Karpas-422 (cell line): ENCODE measurements around the gene PCMTD2. TPM values are rescaled to one million over a fixed set of nuclear protein-coding genes. Genes with fewer than 3 reads are reported as not detected.
"Not testable (repeated sequence)": the region's sequence is repeated elsewhere in the genome, so short reads cannot be mapped to it uniquely, and the experiment has no call there.

Source experiments
- DNase-seq: peaks from one replicate; pipeline ENCODE4 v3.0.0-alpha.2; 2015
- H2AFZ ChIP-seq: fragments of 200-600 bp; sonication (generic); 2 replicates; pipeline ENCODE4 v1.6.1; 2014; ENCODE audit warnings: antibody characterized with exemption, low read length, mixed read lengths
- H3K27ac ChIP-seq: fragments of 200-600 bp; sonication (generic); 2 replicates; pipeline ENCODE4 v1.5.1; 2014; ENCODE audit warnings: mild to moderate bottlenecking, low read length, moderate library complexity
- H3K27me3 ChIP-seq: fragments of 200-600 bp; sonication (generic); 2 replicates; pipeline ENCODE4 v1.6.1; 2014; ENCODE audit warnings: low read length, mixed read lengths
- H3K36me3 ChIP-seq: fragments of 200-600 bp; sonication (generic); 2 replicates; pipeline ENCODE4 v1.6.1; 2014; ENCODE audit warnings: low read length, mixed read lengths; ENCODE audit not compliant: insufficient read depth
- H3K4me1 ChIP-seq: fragments of 200-600 bp; sonication (generic); 2 replicates; pipeline ENCODE4 v1.6.1; 2014; ENCODE audit warnings: mild to moderate bottlenecking, low read length, mixed read lengths
- H3K4me2 ChIP-seq: fragments of 200-600 bp; sonication (generic); 2 replicates; pipeline ENCODE4 v1.6.1; 2014; ENCODE audit warnings: low read length, low read depth, mild to moderate bottlenecking; ENCODE audit not compliant: poor library complexity, severe bottlenecking
- H3K4me3 ChIP-seq: fragments of 200-600 bp; sonication (generic); 2 replicates; pipeline ENCODE4 v1.5.1; 2014; ENCODE audit warnings: mild to moderate bottlenecking, antibody characterized with exemption, low read length, mixed read lengths
- H3K79me2 ChIP-seq: fragments of 200-600 bp; sonication (generic); 2 replicates; pipeline ENCODE4 v1.6.1; 2014; ENCODE audit warnings: mild to moderate bottlenecking, low read length, mixed read lengths
- H3K9ac ChIP-seq: fragments of 200-600 bp; sonication (generic); 2 replicates; pipeline ENCODE4 v1.6.0; 2014; ENCODE audit warnings: low read length
- H3K9me2 ChIP-seq: fragments of 200-600 bp; sonication (generic), shearing (Covaris generic); replicated peaks from 2 replicates; pipeline ENCODE4 v1.6.0; 2014; ENCODE audit warnings: mild to moderate bottlenecking, low read length, moderate library complexity; ENCODE audit not compliant: insufficient read depth
- H3K9me3 ChIP-seq: fragments of 300-700, 200-600 bp; sonication (generic); 2 replicates; pipeline ENCODE4 v1.6.1; 2014; ENCODE audit warnings: low read length, mixed read lengths
- H4K20me1 ChIP-seq: fragments of 200-600 bp; sonication (generic); 2 replicates; pipeline ENCODE4 v1.6.1; 2014; ENCODE audit warnings: mild to moderate bottlenecking, antibody characterized with exemption, low read length, low read depth; ENCODE audit not compliant: insufficient read depth
- total RNA-seq: library from RNA; depleted of rRNA; stranded (reverse); fragments of >200 nt; shearing (Covaris generic); gene quantifications from 2 replicates; pipeline ENCODE4 v1.2.3, GENCODE V29; 2014; ENCODE audit warnings: low replicate concordance

PCMTD2 gene
- total RNA-seq, 1 experiment from 2014 or later, result 92.7 TPM

- no peaks in the 10 kb centered on the region for H3K4me1 ChIP-seq
- no peak for DNase-seq
- H3K36me3 ChIP-seq, result peaks cover 7% of the 10 kb centered on the region; the same call in 1 of the 2 replicates
- no peak overlapping the region for H2AFZ ChIP-seq
- no peaks in the 10 kb centered on the region for H3K9me2 ChIP-seq
- no peak overlapping the region for H3K9ac ChIP-seq
- H3K4me3 ChIP-seq, result no peak overlapping the region
- no peaks in the 10 kb centered on the region for H3K27me3 ChIP-seq
- no peaks in the 10 kb centered on the region for H3K79me2 ChIP-seq
- H3K4me2 ChIP-seq, result no peak overlapping the region
- H3K9me3 ChIP-seq, result peaks cover 18% of the 10 kb centered on the region
- H4K20me1 ChIP-seq, result no peaks in the 10 kb centered on the region
- H3K27ac ChIP-seq, result no peak overlapping the region
Measured at GRCh38 chr20:64278317-64278681, 22.8 kb downstream of the PCMTD2 start.

GRCh38 chr20:64279826-64280459, 24.4 kb downstream of the PCMTD2 start:
- H3K27ac ChIP-seq, result no peak overlapping the region
- no peak overlapping the region for H3K4me2 ChIP-seq
- H3K9me2 ChIP-seq, result no peaks in the 10 kb centered on the region
- no peak overlapping the region for H2AFZ ChIP-seq
- H4K20me1 ChIP-seq, result no peaks in the 10 kb centered on the region
- H3K27me3 ChIP-seq, result no peaks in the 10 kb centered on the region
- peaks cover 34% of the 10 kb centered on the region for H3K9me3 ChIP-seq
- DNase-seq, result no peak
- no peaks in the 10 kb centered on the region for H3K4me1 ChIP-seq
- peaks cover 6% of the 10 kb centered on the region; the same call in 1 of the 2 replicates for H3K36me3 ChIP-seq
- H3K4me3 ChIP-seq, result no peak overlapping the region
- no peak overlapping the region for H3K9ac ChIP-seq
- no peaks in the 10 kb centered on the region for H3K79me2 ChIP-seq

GRCh38 chr20:64280460-64280843, 24.9 kb downstream of the PCMTD2 start:
- Histone ChIP-seq H3K79me2 (no peaks in the 10 kb centered on the region), H4K20me1 (no peaks in the 10 kb centered on the region), H3K9ac (no peak overlapping the region), H3K9me2 (no peaks in the 10 kb centered on the region), H3K27me3 (no peaks in the 10 kb centered on the region), H3K4me3 (no peak overlapping the region), H3K9me3 (peaks cover 35% of the 10 kb centered on the region), H3K4me2 (no peak overlapping the region), H3K27ac (no peak overlapping the region), H2AFZ (no peak overlapping the region), H3K36me3 (peaks cover 1% of the 10 kb centered on the region; the same call in 1 of the 2 replicates), H3K4me1 (no peaks in the 10 kb centered on the region)
- DNase-seq, result no peak

GRCh38 chr20:64283646-64284045, 28.1 kb downstream of the PCMTD2 start:
- no peak for DNase-seq
- no peaks in the 10 kb centered on the region for H3K36me3 ChIP-seq

GRCh38 chr20:64285579-64286446, 30.3 kb downstream of the PCMTD2 start:
- H3K9me3 ChIP-seq, result peaks cover 32% of the 10 kb centered on the region
- H3K36me3 ChIP-seq, H3K4me2 ChIP-seq, H3K27me3 ChIP-seq, H4K20me1 ChIP-seq, H2AFZ ChIP-seq, H3K27ac ChIP-seq, H3K9ac ChIP-seq, H3K4me3 ChIP-seq, H3K79me2 ChIP-seq, H3K4me1 ChIP-seq, H3K9me2 ChIP-seq: not testable (repeated sequence)
- DNase-seq, result peak; percentile 93

More at GRCh38 chr20:64283646-64284045, 28.1 kb downstream of the PCMTD2 start:
- H3K27ac ChIP-seq, result no peak overlapping the region
- peaks cover 35% of the 10 kb centered on the region for H3K9me3 ChIP-seq
- no peaks in the 10 kb centered on the region for H3K27me3 ChIP-seq
- no peaks in the 10 kb centered on the region for H3K9me2 ChIP-seq
- H3K79me2 ChIP-seq, result no peaks in the 10 kb centered on the region
- H3K4me2 ChIP-seq, result no peak overlapping the region
- no peak overlapping the region for H2AFZ ChIP-seq
- no peaks in the 10 kb centered on the region for H3K4me1 ChIP-seq
- no peak overlapping the region for H3K9ac ChIP-seq
- no peak overlapping the region for H3K4me3 ChIP-seq
- H4K20me1 ChIP-seq, result no peaks in the 10 kb centered on the region

GRCh38 chr20:64286447-64287263, 31.1 kb downstream of the PCMTD2 start:
- H4K20me1 ChIP-seq, H2AFZ ChIP-seq, H3K9ac ChIP-seq, H3K4me1 ChIP-seq, DNase-seq, H3K4me3 ChIP-seq, H3K27ac ChIP-seq, H3K27me3 ChIP-seq, H3K79me2 ChIP-seq, H3K9me2 ChIP-seq, H3K36me3 ChIP-seq, H3K4me2 ChIP-seq: not testable (repeated sequence)
- H3K9me3 ChIP-seq, result peaks cover 30% of the 10 kb centered on the region

- not testable (repeated sequence) for H3K4me1 ChIP-seq, H3K4me2 ChIP-seq, H3K27me3 ChIP-seq, H3K4me3 ChIP-seq, H2AFZ ChIP-seq, H4K20me1 ChIP-seq, DNase-seq, H3K9me2 ChIP-seq, H3K27ac ChIP-seq, H3K36me3 ChIP-seq, H3K79me2 ChIP-seq, H3K9ac ChIP-seq
- H3K9me3 ChIP-seq, result peaks cover 28% of the 10 kb centered on the region
Measured at GRCh38 chr20:64287264-64287590, 31.7 kb downstream of the PCMTD2 start.

GRCh38 chr20:64292167-64292566, 36.6 kb downstream of the PCMTD2 start:
- not testable (repeated sequence) for H2AFZ ChIP-seq, H3K27ac ChIP-seq, H3K36me3 ChIP-seq, H4K20me1 ChIP-seq, H3K9me3 ChIP-seq, H3K4me3 ChIP-seq, H3K4me1 ChIP-seq, H3K4me2 ChIP-seq, H3K9me2 ChIP-seq, H3K27me3 ChIP-seq, H3K9ac ChIP-seq, DNase-seq, H3K79me2 ChIP-seq
